Choroid plexus epithelial cell (primary cell): ENCODE measurements around the gene MLPH.

Source experiments
- DNase-seq: peaks from one replicate; pipeline ENCODE4 v3.0.0-alpha.2; 2010; ENCODE audit warnings: low read depth
- H3K4me3 ChIP-seq: 2 replicates; pipeline ENCODE4 v1.5.1; 2011; ENCODE audit warnings: low read depth, mild to moderate bottlenecking, control low read depth, low read length, moderate library complexity
- TF ChIP-seq, protein P1 (sequence below): conservative IDR thresholded peaks from 2 replicates; pipeline ENCODE4 v1.5.1; 2011; ENCODE audit warnings: low read depth, mild to moderate bottlenecking, control low read depth, inconsistent platforms, low read length, moderate library complexity

Gene MLPH, protein sequence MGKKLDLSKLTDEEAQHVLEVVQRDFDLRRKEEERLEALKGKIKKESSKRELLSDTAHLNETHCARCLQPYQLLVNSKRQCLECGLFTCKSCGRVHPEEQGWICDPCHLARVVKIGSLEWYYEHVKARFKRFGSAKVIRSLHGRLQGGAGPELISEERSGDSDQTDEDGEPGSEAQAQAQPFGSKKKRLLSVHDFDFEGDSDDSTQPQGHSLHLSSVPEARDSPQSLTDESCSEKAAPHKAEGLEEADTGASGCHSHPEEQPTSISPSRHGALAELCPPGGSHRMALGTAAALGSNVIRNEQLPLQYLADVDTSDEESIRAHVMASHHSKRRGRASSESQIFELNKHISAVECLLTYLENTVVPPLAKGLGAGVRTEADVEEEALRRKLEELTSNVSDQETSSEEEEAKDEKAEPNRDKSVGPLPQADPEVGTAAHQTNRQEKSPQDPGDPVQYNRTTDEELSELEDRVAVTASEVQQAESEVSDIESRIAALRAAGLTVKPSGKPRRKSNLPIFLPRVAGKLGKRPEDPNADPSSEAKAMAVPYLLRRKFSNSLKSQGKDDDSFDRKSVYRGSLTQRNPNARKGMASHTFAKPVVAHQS

DNA sequence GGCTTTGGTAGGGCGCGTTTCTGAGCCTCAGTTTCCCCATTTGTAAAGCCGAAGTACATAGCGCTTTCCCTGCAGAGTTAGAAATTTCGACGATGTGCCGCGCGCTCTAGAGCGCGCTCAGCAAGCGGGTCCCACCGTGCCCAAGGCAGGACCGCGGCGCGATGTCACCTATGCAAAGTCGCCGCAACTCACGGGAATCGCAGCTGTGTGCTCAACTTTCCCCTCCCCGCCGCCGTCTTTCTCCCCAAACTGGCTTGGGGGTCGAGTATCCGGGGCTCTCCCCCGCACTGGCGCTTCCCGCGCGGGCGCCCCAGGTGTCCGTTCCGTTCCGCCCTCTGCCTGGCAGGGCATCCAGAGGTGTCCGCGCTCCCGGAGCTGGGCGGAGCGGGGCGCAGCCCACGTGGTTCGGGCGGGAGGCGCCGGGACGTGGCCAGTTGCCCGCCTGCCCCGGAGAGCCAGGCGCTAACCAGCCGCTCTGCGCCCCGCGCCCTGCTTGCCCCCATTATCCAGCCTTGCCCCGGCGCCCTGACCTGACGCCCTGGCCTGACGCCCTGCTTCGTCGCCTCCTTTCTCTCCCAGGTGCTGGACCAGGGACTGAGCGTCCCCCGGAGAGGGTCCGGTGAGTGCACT lies at the start of gene MLPH:
Gene MLPH, plus strand, starts transcription at position 433 of the 630 bp plus-strand sequence. CDS start 6,176 bp downstream, outside the sequence.
- peak; percentile 64 for DNase-seq

DNA sequence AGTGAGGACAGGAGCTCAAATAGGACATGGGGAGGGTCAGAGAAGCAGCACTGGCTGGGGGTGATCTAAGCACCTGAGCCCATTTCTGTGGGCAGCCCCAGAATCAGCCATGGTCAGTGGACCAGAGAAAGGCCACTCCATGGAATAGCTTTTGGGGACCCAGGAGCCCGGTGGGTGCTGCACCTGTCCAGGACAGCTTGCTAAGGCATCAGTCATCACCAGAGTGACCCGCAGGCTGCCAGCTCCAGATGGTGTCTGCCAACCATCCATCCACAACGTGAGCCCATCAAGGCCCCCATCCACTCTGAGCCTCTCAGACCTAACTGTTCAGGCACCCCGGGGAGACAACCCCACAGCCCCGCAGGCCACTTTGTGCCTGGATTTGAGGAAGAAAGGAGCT lies 49.5 kb upstream of the MLPH start:
- TF ChIP-seq, protein P1, sequence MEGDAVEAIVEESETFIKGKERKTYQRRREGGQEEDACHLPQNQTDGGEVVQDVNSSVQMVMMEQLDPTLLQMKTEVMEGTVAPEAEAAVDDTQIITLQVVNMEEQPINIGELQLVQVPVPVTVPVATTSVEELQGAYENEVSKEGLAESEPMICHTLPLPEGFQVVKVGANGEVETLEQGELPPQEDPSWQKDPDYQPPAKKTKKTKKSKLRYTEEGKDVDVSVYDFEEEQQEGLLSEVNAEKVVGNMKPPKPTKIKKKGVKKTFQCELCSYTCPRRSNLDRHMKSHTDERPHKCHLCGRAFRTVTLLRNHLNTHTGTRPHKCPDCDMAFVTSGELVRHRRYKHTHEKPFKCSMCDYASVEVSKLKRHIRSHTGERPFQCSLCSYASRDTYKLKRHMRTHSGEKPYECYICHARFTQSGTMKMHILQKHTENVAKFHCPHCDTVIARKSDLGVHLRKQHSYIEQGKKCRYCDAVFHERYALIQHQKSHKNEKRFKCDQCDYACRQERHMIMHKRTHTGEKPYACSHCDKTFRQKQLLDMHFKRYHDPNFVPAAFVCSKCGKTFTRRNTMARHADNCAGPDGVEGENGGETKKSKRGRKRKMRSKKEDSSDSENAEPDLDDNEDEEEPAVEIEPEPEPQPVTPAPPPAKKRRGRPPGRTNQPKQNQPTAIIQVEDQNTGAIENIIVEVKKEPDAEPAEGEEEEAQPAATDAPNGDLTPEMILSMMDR = no peak
- DNase-seq = no peak

More for the DNA sequence above, at the start of gene MLPH:
- TF ChIP-seq, protein P1 = no peak
- H3K4me3 ChIP-seq = peak within 1 kb of the TSS; percentile 86

DNA sequence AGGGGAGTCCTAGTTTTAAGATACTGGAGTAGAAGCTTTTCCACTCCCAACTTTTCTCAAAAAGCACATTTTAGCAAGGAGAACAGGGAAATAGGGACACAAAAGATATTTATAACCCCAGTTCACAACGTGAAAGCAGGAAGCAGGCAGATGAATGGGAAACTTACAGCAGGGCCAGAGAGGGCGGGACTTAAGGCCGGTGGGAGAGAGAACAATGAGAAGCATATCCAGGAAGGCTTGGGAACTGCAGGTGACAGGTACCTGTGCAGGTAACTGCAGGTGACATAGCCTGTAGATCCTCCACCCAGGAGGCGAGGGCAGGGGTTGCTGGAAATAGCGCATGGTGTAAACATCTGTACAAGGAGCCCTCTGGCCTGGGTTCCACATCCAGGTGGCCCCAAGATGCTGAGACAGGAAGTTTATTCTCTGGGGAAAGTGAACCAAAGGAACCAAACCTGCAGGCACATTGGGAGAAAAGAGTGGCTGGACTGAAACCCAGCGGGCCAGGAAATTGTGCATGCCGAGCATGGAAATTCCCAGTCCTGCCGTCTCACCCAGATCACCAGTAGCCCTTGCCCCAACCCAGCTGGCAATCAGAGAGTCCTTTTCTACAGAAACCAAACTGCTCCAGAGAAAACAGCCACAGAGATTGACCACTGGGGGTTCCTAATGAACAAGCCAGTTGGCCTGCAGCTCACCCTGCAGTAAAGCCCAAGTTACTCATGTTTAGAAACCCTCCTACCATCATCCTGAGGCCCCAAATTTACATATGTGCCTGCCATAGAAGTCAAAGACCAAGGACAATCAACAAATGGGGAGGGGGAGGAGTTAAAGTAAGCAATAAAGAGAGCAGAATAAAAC lies 48.7 kb upstream of the MLPH start:
- TF ChIP-seq, protein P1 = peak; percentile 37
- peak; percentile 49 for DNase-seq

More for the DNA sequence above, 49.5 kb upstream of the MLPH start:
- no peak overlapping the region for H3K4me3 ChIP-seq

DNA sequence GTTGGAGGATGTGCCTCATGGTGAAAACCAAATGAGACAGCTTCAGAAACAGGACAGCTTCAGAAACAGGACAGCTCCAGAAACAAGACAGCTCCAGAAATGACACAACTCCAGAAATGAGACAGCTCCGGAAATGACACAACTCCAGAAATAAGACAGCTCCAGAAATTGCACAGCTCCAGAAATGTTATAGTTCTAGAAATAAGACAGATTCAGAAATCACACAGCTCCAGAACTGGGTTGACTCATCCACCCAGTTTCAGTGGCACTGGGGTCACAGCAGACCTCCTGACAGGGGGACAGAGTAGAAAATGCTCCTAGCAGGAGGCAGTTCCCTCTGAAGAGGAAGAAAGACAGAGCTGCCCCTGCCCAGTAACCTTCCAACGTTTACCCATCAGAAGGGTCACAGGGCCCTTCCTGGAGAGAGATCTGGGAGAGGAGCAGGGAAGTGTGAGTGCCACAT lies 46.2 kb upstream of the MLPH start:
- TF ChIP-seq, protein P1 = no peak
- no peak for DNase-seq
- H3K4me3 ChIP-seq = no peak overlapping the region

More for the DNA sequence above, 48.7 kb upstream of the MLPH start:
- H3K4me3 ChIP-seq = no peak overlapping the region

DNA sequence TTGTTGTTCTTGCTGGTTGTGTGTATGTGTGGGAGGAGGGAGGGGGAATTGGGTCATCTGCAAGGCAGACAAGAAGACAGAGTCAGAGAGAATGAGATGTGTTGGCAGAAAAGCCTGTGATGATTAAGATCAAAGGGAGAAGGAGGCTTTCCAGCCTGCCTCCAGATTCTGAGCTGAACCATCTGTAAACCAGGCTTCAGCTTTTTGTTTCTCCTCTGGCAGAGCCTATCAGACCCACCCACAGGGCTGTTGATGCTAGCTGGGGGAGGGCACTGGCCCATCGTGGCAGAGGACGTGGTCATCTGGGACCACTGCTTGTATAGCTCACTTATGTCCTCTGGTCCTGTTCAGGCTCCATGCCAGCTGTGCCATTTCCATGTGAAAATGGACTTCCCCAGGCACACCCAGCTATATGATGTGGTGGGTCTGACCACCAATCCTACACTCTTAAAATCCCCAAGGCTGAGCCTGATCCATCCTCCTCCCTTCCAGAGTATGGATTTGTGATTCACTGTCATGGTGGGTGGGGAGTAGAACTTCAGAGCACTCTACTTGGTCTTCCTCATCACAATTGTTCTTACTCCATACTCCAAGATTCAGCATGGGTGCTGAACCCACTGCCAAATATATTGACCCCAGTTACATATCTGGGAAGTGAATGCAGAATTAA lies 45.3 kb upstream of the MLPH start:
- H3K4me3 ChIP-seq = no peak overlapping the region
- peak; percentile 74 for DNase-seq
- TF ChIP-seq, protein P1 = no peak

DNA sequence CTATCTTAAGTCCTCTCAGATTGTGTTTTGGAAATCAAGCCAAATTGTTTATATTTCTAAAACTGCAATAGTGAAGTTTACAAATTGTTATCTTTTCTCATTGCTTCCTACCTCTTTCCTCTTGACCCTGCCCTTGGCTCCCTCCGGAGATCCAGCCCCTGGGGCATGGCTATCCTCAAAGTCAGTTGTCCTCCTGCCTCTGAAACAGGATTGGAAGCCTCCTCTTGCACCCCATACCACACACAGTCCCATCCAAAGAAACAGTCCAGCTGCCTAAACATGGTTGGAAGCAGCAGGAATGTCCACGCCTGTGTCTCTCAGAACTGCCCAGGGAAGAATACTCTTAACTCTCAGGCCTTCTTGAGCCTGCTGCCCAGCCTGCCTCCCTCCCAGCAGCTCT lies 43.0 kb upstream of the MLPH start:
- H3K4me3 ChIP-seq = no peak overlapping the region
- TF ChIP-seq, protein P1 = no peak
- DNase-seq = no peak
